Gastrocnemius medialis (tissue), 4 donors: Measurements from ENCODE around the gene NSF. TPM values are rescaled to one million over a fixed set of nuclear protein-coding genes. Genes with fewer than 3 reads are reported as not detected.

Experiments used
- ATAC-seq, 2 donors: fragments of 150-250 bp; one replicate each; pipeline ENCODE4 v1.9.1; 2016
- DNase-seq, 2 donors: peaks; one replicate each; pipeline ENCODE4 v3.0.0-alpha.2; 2019
- H3K27ac ChIP-seq, 4 donors: fragments of 200-600 bp; sonication (generic); 1 replicate in 1 of 4; 2 replicates in 3 of 4; pipeline ENCODE4 v1.5.1; 2016 to 2018; ENCODE audit warnings: mild to moderate bottlenecking in 2 of 4, moderate library complexity in 1 of 4
- H3K27me3 ChIP-seq, 3 donors: fragments of 200-600 bp; sonication (generic) in 2 of 3; 1 replicate in 1 of 3; 2 replicates in 2 of 3; pipeline versions ENCODE4 v1.5.1 to v1.6.0; 2016 to 2019; ENCODE audit warnings: mild to moderate bottlenecking in 1 of 3, moderate library complexity in 1 of 3
- H3K36me3 ChIP-seq, 2 donors: fragments of 200-600 bp; sonication (generic) in 1 of 2; one replicate each; pipeline ENCODE4 v1.5.1; 2017 to 2018
- H3K4me1 ChIP-seq, 2 donors: fragments of 200-600 bp; sonication (generic) in 1 of 2; one replicate each; pipeline ENCODE4 v1.5.1; 2016 to 2017; ENCODE audit warnings: mild to moderate bottlenecking in 2 of 2
- H3K4me3 ChIP-seq, 4 donors: fragments of 200-600 bp; sonication (generic) in 3 of 4; 1 replicate in 1 of 4; 2 replicates in 3 of 4; pipeline ENCODE4 v1.5.1; 2016 to 2019; ENCODE audit warnings: mild to moderate bottlenecking in 2 of 4
- H3K9me3 ChIP-seq, 3 donors: fragments of 200-600 bp; sonication (generic) in 2 of 3; 1 replicate in 1 of 3; 2 replicates in 2 of 3; pipeline ENCODE4 v1.5.1; 2016 to 2019
- CTCF ChIP-seq, 5 experiments: fragments of 450-650 bp in 3 of 5; fragments of 200-600 bp in 2 of 5; sonication (generic) in 2 of 5; IDR thresholded peaks in 4 of 5; conservative IDR thresholded peaks in 1 of 5; 1 replicate in 4 of 5; 2 replicates in 1 of 5; pipeline ENCODE4 v1.5.1; 2016 to 2019; ENCODE audit warnings: antibody characterized with exemption in 5 of 5, mild to moderate bottlenecking in 3 of 5, moderate library complexity in 3 of 5
- POLR2A ChIP-seq, 2 donors: fragments of 450-650 bp; IDR thresholded peaks; one replicate each; pipeline ENCODE4 v1.6.1; 2017; ENCODE audit warnings: antibody characterized with exemption in 2 of 2, mild to moderate bottlenecking in 2 of 2, moderate library complexity in 2 of 2
- in situ Hi-C, 4 donors: fragments of 200-750 bp; cut with MboI; loops; one replicate each; pipeline versions ENCODE4 v1.15.0 to v1.8.0; 2017; ENCODE audit warnings: low sequenced_read_pairs in 4 of 4
- intact Hi-C: fragments of 100-400 bp; cut with DNase I; formaldehyde crosslinking; loops from one replicate; pipeline ENCODE4 v1.15.1; 2023; ENCODE audit warnings: low total_unique reads
- total RNA-seq, 4 donors: library from RNA; depleted of rRNA; stranded (reverse); fragments of >200 nt; gene quantifications; one replicate each; pipeline versions ENCODE4 v1.1.0 to v1.2.3, GENCODE V29; 2016

The NSF gene
- total RNA-seq, 4 donors from 2014 or later: 24.5 to 67.0 (median 42.5) TPM

- ATAC-seq (no peak), DNase-seq (no peak)
- in situ Hi-C loops (no loop called here), intact Hi-C loops (no loop called here)
- Histone ChIP-seq H3K4me1 (no peaks in the 10 kb centered on the region), H3K36me3 (no peaks in the 10 kb centered on the region), H3K27ac (no peak overlapping the region), H3K27me3 (peaks cover 0 to 10% (median 2%) of the 10 kb centered on the region in 3 donors), H3K4me3 (no peak overlapping the region), H3K9me3 (no peaks in the 10 kb centered on the region)
- no peak for TF ChIP-seq POLR2A (IDR thresholded peaks at IDR 0.05)
Measured at GRCh38 chr17:46796956-46797530, 206.6 kb downstream of the NSF start.

- H3K27ac ChIP-seq: no peak overlapping the region
- no peaks in the 10 kb centered on the region for H3K4me1 ChIP-seq
- H3K9me3 ChIP-seq: no peaks in the 10 kb centered on the region
- no peak overlapping the region for H3K4me3 ChIP-seq
- no peak for ATAC-seq
- no peak for DNase-seq
- H3K36me3 ChIP-seq: no peaks in the 10 kb centered on the region
- intact Hi-C loops: no loop called here
- TF ChIP-seq CTCF (IDR thresholded peaks at IDR 0.05 in 4 of 5, conservative IDR thresholded peaks at IDR 0.05 in 1 of 5) (no peak), POLR2A (IDR thresholded peaks at IDR 0.05) (no peak)
- H3K27me3 ChIP-seq: peaks cover 0 to 1% (median 0%) of the 10 kb centered on the region in 3 donors
- in situ Hi-C loops: no loop called here
Measured at GRCh38 chr17:46800573-46800972, 210.1 kb downstream of the NSF start.

- Histone ChIP-seq H3K36me3 (no peaks in the 10 kb centered on the region), H3K27ac (no peak overlapping the region), H3K4me1 (no peaks in the 10 kb centered on the region), H3K4me3 (no peak overlapping the region), H3K27me3 (no peaks in the 10 kb centered on the region), H3K9me3 (no peaks in the 10 kb centered on the region)
- DNase-seq (no peak), ATAC-seq (no peak)
- in situ Hi-C loops (no loop called here), intact Hi-C loops (no loop called here)
- no peak for TF ChIP-seq CTCF (IDR thresholded peaks at IDR 0.05 in 4 of 5, conservative IDR thresholded peaks at IDR 0.05 in 1 of 5)
- TF ChIP-seq POLR2A (IDR thresholded peaks at IDR 0.05): no peak
Measured at GRCh38 chr17:46802800-46803199, 212.3 kb downstream of the NSF start.

GRCh38 chr17:46803544-46803943 lies 213.1 kb downstream of the NSF start:
- Histone ChIP-seq H3K27ac (no peak overlapping the region), H3K4me3 (no peak overlapping the region), H3K27me3 (no peaks in the 10 kb centered on the region), H3K4me1 (no peaks in the 10 kb centered on the region), H3K36me3 (no peaks in the 10 kb centered on the region), H3K9me3 (no peaks in the 10 kb centered on the region)
- in situ Hi-C loops (no loop called here), intact Hi-C loops (no loop called here)
- ATAC-seq: no peak
- no peak for TF ChIP-seq POLR2A (IDR thresholded peaks at IDR 0.05)
- TF ChIP-seq CTCF (IDR thresholded peaks at IDR 0.05 in 4 of 5, conservative IDR thresholded peaks at IDR 0.05 in 1 of 5): no peak
- DNase-seq: no peak

GRCh38 chr17:46805771-46806170 lies 215.3 kb downstream of the NSF start:
- ATAC-seq: no peak
- Histone ChIP-seq H3K4me1 (no peaks in the 10 kb centered on the region), H3K36me3 (no peaks in the 10 kb centered on the region), H3K27ac (no peak overlapping the region), H3K4me3 (no peak overlapping the region), H3K9me3 (no peaks in the 10 kb centered on the region), H3K27me3 (no peaks in the 10 kb centered on the region)
- intact Hi-C loops: no loop called here
- no peak for DNase-seq
- no peak for TF ChIP-seq CTCF (IDR thresholded peaks at IDR 0.05 in 4 of 5, conservative IDR thresholded peaks at IDR 0.05 in 1 of 5)
- TF ChIP-seq POLR2A (IDR thresholded peaks at IDR 0.05): no peak
- in situ Hi-C loops: no loop called here

Other genes with a start within 250 kb of the NSF start
- gene ARL17B, start 228.9 kb upstream of the NSF start, total RNA-seq: 10 to 100 TPM in 3 of 4 donors, 1 to 10 TPM in 1; 9.3 to 39.3 (median 14.6) TPM
- 10 to 100 TPM in 2 of 4 donors, 1 to 10 TPM in 2; 3.7 to 15.1 (median 9.7) TPM for gene LRRC37A2, start 78.2 kb upstream of the NSF start, total RNA-seq
- 10 to 100 TPM in 2 of 4 donors, 1 to 10 TPM in 2; 8.0 to 15.4 (median 10.4) TPM for gene ARL17A, start 11.0 kb upstream of the NSF start, total RNA-seq
- under 1 TPM in 1 of 4 donors, not detected in 3; 0.19 TPM for gene WNT3, start 228.0 kb downstream of the NSF start, total RNA-seq